H1 (cell line): ENCODE measurements around the gene CFAP54. TPM values are rescaled to one million over a fixed set of nuclear protein-coding genes. Genes with fewer than 3 reads are reported as not detected.

Source experiments
- CTCF ChIA-PET: fragments of 300-600 bp; sonication (Branson Sonifier 250); formaldehyde crosslinking; loops from one replicate; lab custom pipeline; 2021; ENCODE audit not compliant: partially characterized antibody; lab: Charles Lee
- POLR2A ChIA-PET: fragments of 300-600 bp; sonication (Branson Sonifier 250); formaldehyde crosslinking; loops from one replicate; lab custom pipeline; 2021; ENCODE audit warnings: inconsistent platforms; ENCODE audit not compliant: partially characterized antibody; lab: Charles Lee
- DNase-seq, 2 experiments: peaks; one replicate each; pipeline versions ENCODE4 v3.0.0 to v3.0.0-alpha.2; 2010 to 2022; ENCODE audit warnings: low spot score in 2 of 2, low read depth in 1 of 2, mixed read lengths in 1 of 2
- FAIRE-seq: peaks from 2 replicates; lab custom pipeline; 2011; peaks lifted over from hg19 to GRCh38; lab: Jason Lieb, UNC
- H2AFZ ChIP-seq: 2 replicates; pipeline ENCODE4 v1.8.1; 2012; ENCODE audit warnings: low read length, inconsistent platforms
- H2AK5ac ChIP-seq: 2 replicates; pipeline ENCODE4 v1.6.1; 2013; ENCODE audit warnings: low read depth, low read length
- H2BK120ac ChIP-seq: replicated peaks from 2 replicates; pipeline ENCODE3; 2013; ENCODE audit warnings: low read depth, low read length, inconsistent platforms
- H2BK12ac ChIP-seq: 2 replicates; pipeline ENCODE4 v1.6.1; 2013; ENCODE audit warnings: low read depth, low read length
- H2BK15ac ChIP-seq: 2 replicates; pipeline ENCODE4 v1.6.1; 2013; ENCODE audit warnings: low read length
- H2BK20ac ChIP-seq: 2 replicates; pipeline ENCODE4 v1.6.1; 2013; ENCODE audit warnings: low read length
- H2BK5ac ChIP-seq: 2 replicates; pipeline ENCODE4 v1.6.1; 2013; ENCODE audit warnings: low read depth, low read length
- H3K14ac ChIP-seq: 2 replicates; pipeline ENCODE4 v1.6.1; 2013; ENCODE audit warnings: inconsistent platforms; ENCODE audit not compliant: insufficient read length
- H3K18ac ChIP-seq: 2 replicates; pipeline ENCODE4 v1.6.1; 2013; ENCODE audit warnings: low read length; ENCODE audit errors: extremely low read depth
- H3K23ac ChIP-seq: 2 replicates; pipeline ENCODE4 v1.6.1; 2013; ENCODE audit warnings: inconsistent platforms; ENCODE audit not compliant: insufficient read length
- H3K23me2 ChIP-seq: 2 replicates; pipeline ENCODE4 v1.6.1; 2013; ENCODE audit warnings: low read depth, low read length
- H3K27ac ChIP-seq: 2 replicates; pipeline ENCODE4 v1.6.1; 2011; ENCODE audit warnings: low read depth, low read length, inconsistent platforms
- H3K27me3 ChIP-seq, 4 experiments: replicated peaks in 1 of 4; 1 replicate in 1 of 4; 2 replicates in 3 of 4; pipeline versions ENCODE4 v1.6.1 to v1.8.1; 2011 to 2013; ENCODE audit warnings: low read length in 3 of 4, mild to moderate bottlenecking in 3 of 4, inconsistent platforms in 2 of 4, mixed read lengths in 2 of 4, moderate library complexity in 1 of 4; ENCODE audit not compliant: control insufficient read depth in 3 of 4, insufficient read depth in 3 of 4; ENCODE audit errors: extremely low read depth in 1 of 4
- H3K36me3 ChIP-seq, 4 experiments: 2 replicates each; pipeline versions ENCODE4 v1.6.1 to v1.8.1; 2011 to 2013; ENCODE audit warnings: mild to moderate bottlenecking in 4 of 4, low read length in 3 of 4, moderate library complexity in 2 of 4, control low read depth in 1 of 4, inconsistent platforms in 1 of 4; ENCODE audit not compliant: insufficient read depth in 4 of 4, control insufficient read depth in 2 of 4
- H3K4ac ChIP-seq: replicated peaks from 2 replicates; pipeline ENCODE3; 2013; ENCODE audit warnings: low read length, low read depth, mixed read lengths, inconsistent platforms; ENCODE audit not compliant: insufficient read length
- H3K4me1 ChIP-seq, 4 experiments: replicated peaks in 1 of 4; 1 replicate in 1 of 4; 2 replicates in 3 of 4; pipeline versions ENCODE4 v1.6.1 to v1.8.1; 2011 to 2013; ENCODE audit warnings: low read length in 3 of 4, inconsistent platforms in 2 of 4, mixed read lengths in 1 of 4; ENCODE audit not compliant: insufficient read depth in 4 of 4, control insufficient read depth in 3 of 4
- H3K4me2 ChIP-seq, 2 experiments: 2 replicates each; pipeline versions ENCODE4 v1.6.1 to v1.8.1; 2011 to 2013; ENCODE audit warnings: low read depth in 2 of 2, low read length in 2 of 2, control low read depth in 1 of 2, inconsistent platforms in 1 of 2, mild to moderate bottlenecking in 1 of 2; ENCODE audit not compliant: insufficient read depth in 1 of 2
- H3K4me3 ChIP-seq, 4 experiments: fragments of 200-600, 300-600 bp in 1 of 4; sonication (generic), shearing (Covaris generic), sonication (Bioruptor Twin) in 1 of 4; 2 replicates each; pipeline versions ENCODE4 v1.5.1 to v1.8.1; 2011 to 2016; ENCODE audit warnings: low read length in 4 of 4, low read depth in 3 of 4, control low read depth in 2 of 4, inconsistent platforms in 2 of 4, mild to moderate bottlenecking in 2 of 4, mixed read lengths in 1 of 4, moderate library complexity in 1 of 4; ENCODE audit not compliant: insufficient read depth in 2 of 4; ENCODE audit errors: extremely low read depth in 1 of 4
- H3K56ac ChIP-seq: replicated peaks from 2 replicates; pipeline ENCODE3; 2013; ENCODE audit warnings: low read depth, mild to moderate bottlenecking, mixed read lengths, low read length, inconsistent platforms; ENCODE audit not compliant: insufficient read length
- H3K79me1 ChIP-seq: 2 replicates; pipeline ENCODE4 v1.6.1; 2013; ENCODE audit warnings: low read depth, low read length, control low read depth
- H3K79me2 ChIP-seq, 2 experiments: 2 replicates each; pipeline versions ENCODE4 v1.6.1 to v1.8.1; 2012 to 2013; ENCODE audit warnings: low read length in 2 of 2, mild to moderate bottlenecking in 2 of 2, inconsistent platforms in 1 of 2; ENCODE audit not compliant: insufficient read depth in 2 of 2, control insufficient read depth in 1 of 2
- H3K9ac ChIP-seq, 4 experiments: replicated peaks in 1 of 4; 1 replicate in 1 of 4; 2 replicates in 3 of 4; pipeline versions ENCODE4 v1.6.1 to v1.8.1; 2011 to 2013; ENCODE audit warnings: low read depth in 3 of 4, low read length in 3 of 4, control low read depth in 2 of 4, mild to moderate bottlenecking in 2 of 4, moderate library complexity in 2 of 4, inconsistent platforms in 1 of 4; ENCODE audit errors: extremely low read depth in 1 of 4
- H3K9me3 ChIP-seq, 2 experiments: 2 replicates each; pipeline versions ENCODE4 v1.6.1 to v1.8.1; 2012 to 2013; ENCODE audit warnings: mild to moderate bottlenecking in 2 of 2, moderate library complexity in 2 of 2, control low read depth in 1 of 2, inconsistent platforms in 1 of 2, low read depth in 1 of 2, low read length in 1 of 2, mixed read lengths in 1 of 2; ENCODE audit not compliant: insufficient read depth in 2 of 2
- H4K20me1 ChIP-seq, 2 experiments: replicated peaks in 1 of 2; 2 replicates each; pipeline versions ENCODE3 to v1.8.1; 2011 to 2013; ENCODE audit warnings: inconsistent platforms in 2 of 2, low read length in 2 of 2, mild to moderate bottlenecking in 1 of 2; ENCODE audit not compliant: insufficient read depth in 2 of 2, control insufficient read depth in 1 of 2
- H4K5ac ChIP-seq: 2 replicates; pipeline ENCODE4 v1.6.1; 2013; ENCODE audit warnings: low read length, low read depth, mixed read lengths, inconsistent platforms; ENCODE audit not compliant: insufficient read length
- H4K8ac ChIP-seq: 2 replicates; pipeline ENCODE4 v1.8.0; 2013; ENCODE audit warnings: mild to moderate bottlenecking, moderate library complexity, low read length, inconsistent platforms; ENCODE audit not compliant: insufficient read depth; ENCODE audit errors: extremely low read depth
- H4K91ac ChIP-seq: replicated peaks from 2 replicates; pipeline ENCODE3; 2013; ENCODE audit warnings: low read length, mixed read lengths, inconsistent platforms; ENCODE audit not compliant: insufficient read length
- CREB1 ChIP-seq: IDR thresholded peaks from 2 replicates; pipeline ENCODE4 v1.6.1; 2012; ENCODE audit warnings: inconsistent platforms
- EP300 ChIP-seq, 2 experiments: IDR thresholded peaks; 1 replicate in 1 of 2; 2 replicates in 1 of 2; pipeline ENCODE4 v1.6.1; 2011 to 2012; ENCODE audit warnings: low read depth in 2 of 2, low read length in 2 of 2, mild to moderate bottlenecking in 2 of 2, borderline replicate concordance in 1 of 2, inconsistent platforms in 1 of 2, moderate library complexity in 1 of 2
- RNF2 ChIP-seq: fragments of 200-900, 300-1000 bp; sonication (generic); IDR thresholded peaks from 2 replicates; pipeline ENCODE4 v1.7.1; 2016; ENCODE audit warnings: borderline replicate concordance, low read depth, mild to moderate bottlenecking, antibody characterized with exemption, low read length; ENCODE audit not compliant: poor library complexity, severe bottlenecking; ENCODE audit errors: missing control alignments
- SRF ChIP-seq: IDR thresholded peaks from 2 replicates; pipeline ENCODE4 v1.6.1; 2011; ENCODE audit warnings: mild to moderate bottlenecking, low read depth, low read length, moderate library complexity
- polyA plus RNA-seq, 7 experiments: library from polyadenylated mRNA; depleted of rRNA in 3 of 7; stranded (reverse) in 5 of 7; unstranded in 2 of 7; fragments of >200 nt in 5 of 7; fragments of 200-250 nt in 2 of 7; gene quantifications; 1 replicate in 5 of 7; 2 replicates in 1 of 7; 4 replicates in 1 of 7; pipeline versions ENCODE4 v1.2.1 to v1.2.3, GENCODE V29; 2011 to 2013; ENCODE audit warnings: missing spikeins in 2 of 7, mixed read lengths in 2 of 7
- total RNA-seq: library from RNA; stranded (reverse); fragmentation: NEBNext Ultra II Directional; extraction: Animal tissue kit (Norgen Biotek cat#: 25700); gene quantifications from 2 replicates; pipeline ENCODE4 v1.2.1, GENCODE V29; 2021
- TF ChIP-seq, protein P1 (sequence below): IDR thresholded peaks from 2 replicates; pipeline ENCODE4 v1.6.1; 2012; ENCODE audit warnings: inconsistent platforms

The CFAP54 gene
- total and polyA plus RNA-seq, 2 of the 8 experiments (the other 6 are each of a cell fraction or from before 2014, with no cell fraction given) = 0.17 to 0.33 TPM

DNA sequence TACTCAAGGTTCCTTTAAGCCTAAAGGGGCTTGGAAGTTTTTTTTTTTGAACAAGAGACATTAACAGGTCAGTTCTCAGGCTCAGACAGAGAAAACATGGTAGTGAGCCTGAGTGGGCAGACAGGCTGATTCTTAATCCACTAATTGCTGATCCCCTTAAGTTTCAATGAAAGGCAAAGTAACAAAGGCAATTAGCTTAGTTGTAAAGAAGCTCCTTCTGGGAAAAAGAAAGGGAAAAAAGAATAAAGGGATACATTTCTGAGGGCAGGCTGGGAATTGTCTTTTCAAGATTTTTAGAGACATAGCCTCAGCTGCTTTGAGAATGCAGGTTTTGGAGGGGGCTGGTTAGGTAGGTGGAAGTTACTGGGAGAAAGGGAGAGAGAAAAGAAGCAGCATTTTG, 133.8 kb downstream of the CFAP54 start:
- Histone ChIP-seq H3K79me1 (no peaks in the 10 kb centered on the region), H3K4me2 (no peak overlapping the region), H3K14ac (no peak overlapping the region), H3K4ac (no peak overlapping the region), H4K8ac (no peak overlapping the region), H3K27ac (no peak overlapping the region), H3K18ac (no peak overlapping the region), H2BK12ac (no peak overlapping the region), H4K5ac (no peak overlapping the region), H2AFZ (no peak overlapping the region), H2AK5ac (no peak overlapping the region), H3K9ac (no peak overlapping the region), H4K20me1 (no peaks in the 10 kb centered on the region), H3K9me3 (no peaks in the 10 kb centered on the region), H2BK20ac (no peak overlapping the region), H3K27me3 (no peaks in the 10 kb centered on the region), H3K23me2 (no peaks in the 10 kb centered on the region), H2BK15ac (no peak overlapping the region), H2BK120ac (no peak overlapping the region), H3K79me2 (no peaks in the 10 kb centered on the region), H3K56ac (no peak overlapping the region), H3K4me1 (no peaks in the 10 kb centered on the region; a peak in 2 of 7 replicates), H3K36me3 (no peaks in the 10 kb centered on the region), H3K23ac (no peak overlapping the region), H2BK5ac (no peak overlapping the region), H3K4me3 (no peak overlapping the region), H4K91ac (no peak overlapping the region)
- FAIRE-seq (no peak), DNase-seq (no peak)
- TF ChIP-seq SRF = no peak
- TF ChIP-seq EP300 (IDR thresholded peaks at IDR 0.05; ENCODE audit: borderline replicate concordance in 1 of 2, low read depth in 2 of 2, low read length in 2 of 2) = no peak
- TF ChIP-seq, protein P1, sequence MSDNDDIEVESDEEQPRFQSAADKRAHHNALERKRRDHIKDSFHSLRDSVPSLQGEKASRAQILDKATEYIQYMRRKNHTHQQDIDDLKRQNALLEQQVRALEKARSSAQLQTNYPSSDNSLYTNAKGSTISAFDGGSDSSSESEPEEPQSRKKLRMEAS = no peak
- no peak for TF ChIP-seq CREB1
- no peak for TF ChIP-seq RNF2
- POLR2A ChIA-PET = no interaction called here
- CTCF ChIA-PET = interaction anchor here (0.6 to 0.8 kb wide), 3 partner anchors 11 to 54 kb away, joined by 3 to 4 read pairs (median 3); no protein-coding TSS in a partner anchor
